ENCODE results near the gene PELI1.

Gene PELI1

GRCh38 chr2:64123740-64124139 lies 20.5 kb downstream of the PELI1 start:
- Histone ChIP-seq H3K27ac (ENCODE audit: low read depth, low read length) (peak overlapping the region; percentile 46), H3K27me3 (ENCODE audit: control insufficient read depth, low read length) (no peaks in the 10 kb centered on the region), H4K20me1 (ENCODE audit: control insufficient read depth, insufficient read depth, low read depth, low read length) (peaks cover 23% of the 10 kb centered on the region), H3K79me2 (ENCODE audit: control insufficient read depth, low read length) (peaks cover 100% of the 10 kb centered on the region), H3F3A (ENCODE audit: control insufficient read depth, insufficient read depth) (peaks cover 42% of the 10 kb centered on the region), H3K4me3 (ENCODE audit: low read length) (peak overlapping the region; percentile 24), H3K36me3 (ENCODE audit: control insufficient read depth, low read length) (peaks cover 92% of the 10 kb centered on the region), H3K4me2 (ENCODE audit: low read length) (peak overlapping the region; percentile 55), H3K9me2 (replicated peaks; ENCODE audit: control insufficient read depth, low read length) (no peaks in the 10 kb centered on the region), H3K9me3 (ENCODE audit: control insufficient read depth, insufficient read depth, low read length) (no peaks in the 10 kb centered on the region), H3K4me1 (ENCODE audit: control insufficient read depth, low read length) (peaks cover 98% of the 10 kb centered on the region)
- no peak for TF ChIP-seq EZH2phosphoT487 (IDR thresholded peaks at IDR 0.05; ENCODE audit: borderline replicate concordance, low read length)
- no peak for TF ChIP-seq CTCF (IDR thresholded peaks at IDR 0.05; ENCODE audit: low read depth, low read length, poor library complexity, severe bottlenecking)

- peak overlapping the region; percentile 55 for H3K4me2 ChIP-seq (ENCODE audit: low read length)
- peak overlapping the region; percentile 17 for H3K4me3 ChIP-seq (ENCODE audit: low read length)
- H3K36me3 ChIP-seq (ENCODE audit: control insufficient read depth, low read length): peaks cover 88% of the 10 kb centered on the region
- H3K9me2 ChIP-seq (replicated peaks; ENCODE audit: control insufficient read depth, low read length): no peaks in the 10 kb centered on the region
- H3K9me3 ChIP-seq (ENCODE audit: control insufficient read depth, insufficient read depth, low read length): no peaks in the 10 kb centered on the region
- H3F3A ChIP-seq (ENCODE audit: control insufficient read depth, insufficient read depth): peaks cover 38% of the 10 kb centered on the region
- peaks cover 23% of the 10 kb centered on the region for H4K20me1 ChIP-seq (ENCODE audit: control insufficient read depth, insufficient read depth, low read depth, low read length)
- peak overlapping the region; percentile 46 for H3K27ac ChIP-seq (ENCODE audit: low read depth, low read length)
- peaks cover 100% of the 10 kb centered on the region for H3K4me1 ChIP-seq (ENCODE audit: control insufficient read depth, low read length)
- H3K27me3 ChIP-seq (ENCODE audit: control insufficient read depth, low read length): no peaks in the 10 kb centered on the region
- peaks cover 100% of the 10 kb centered on the region for H3K79me2 ChIP-seq (ENCODE audit: control insufficient read depth, low read length)
- TF ChIP-seq EZH2phosphoT487 (IDR thresholded peaks at IDR 0.05; ENCODE audit: borderline replicate concordance, low read length) (no peak), CTCF (IDR thresholded peaks at IDR 0.05; ENCODE audit: low read depth, low read length, poor library complexity, severe bottlenecking) (no peak)
These were observed 21.9 kb downstream of the PELI1 start for GRCh38 chr2:64122358-64122757.

GRCh38 chr2:64120928-64121327 lies 23.3 kb downstream of the PELI1 start:
- TF ChIP-seq CTCF (IDR thresholded peaks at IDR 0.05; ENCODE audit: low read depth, low read length, poor library complexity, severe bottlenecking): no peak
- no peak for TF ChIP-seq EZH2phosphoT487 (IDR thresholded peaks at IDR 0.05; ENCODE audit: borderline replicate concordance, low read length)
- no peaks in the 10 kb centered on the region for H3K9me3 ChIP-seq (ENCODE audit: control insufficient read depth, insufficient read depth, low read length)
- peaks cover 100% of the 10 kb centered on the region for H3K4me1 ChIP-seq (ENCODE audit: control insufficient read depth, low read length)
- H3K4me2 ChIP-seq (ENCODE audit: low read length): peak overlapping the region; percentile 39
- peaks cover 100% of the 10 kb centered on the region for H3K79me2 ChIP-seq (ENCODE audit: control insufficient read depth, low read length)
- H3K27me3 ChIP-seq (ENCODE audit: control insufficient read depth, low read length): no peaks in the 10 kb centered on the region
- H3K4me3 ChIP-seq (ENCODE audit: low read length): peak overlapping the region; percentile 1
- peaks cover 16% of the 10 kb centered on the region for H4K20me1 ChIP-seq (ENCODE audit: control insufficient read depth, insufficient read depth, low read depth, low read length)
- no peaks in the 10 kb centered on the region for H3K9me2 ChIP-seq (replicated peaks; ENCODE audit: control insufficient read depth, low read length)
- H3F3A ChIP-seq (ENCODE audit: control insufficient read depth, insufficient read depth): peaks cover 41% of the 10 kb centered on the region
- H3K36me3 ChIP-seq (ENCODE audit: control insufficient read depth, low read length): peaks cover 86% of the 10 kb centered on the region
- H3K27ac ChIP-seq (ENCODE audit: low read depth, low read length): 0 out of 2 replicates have a peak overlapping the region, but pooled peaks have one; percentile 19

Data from DOHH2 (cell line).